ENCODE measurements around the gene ADAMTSL2.

ADAMTSL2 gene

DNA sequence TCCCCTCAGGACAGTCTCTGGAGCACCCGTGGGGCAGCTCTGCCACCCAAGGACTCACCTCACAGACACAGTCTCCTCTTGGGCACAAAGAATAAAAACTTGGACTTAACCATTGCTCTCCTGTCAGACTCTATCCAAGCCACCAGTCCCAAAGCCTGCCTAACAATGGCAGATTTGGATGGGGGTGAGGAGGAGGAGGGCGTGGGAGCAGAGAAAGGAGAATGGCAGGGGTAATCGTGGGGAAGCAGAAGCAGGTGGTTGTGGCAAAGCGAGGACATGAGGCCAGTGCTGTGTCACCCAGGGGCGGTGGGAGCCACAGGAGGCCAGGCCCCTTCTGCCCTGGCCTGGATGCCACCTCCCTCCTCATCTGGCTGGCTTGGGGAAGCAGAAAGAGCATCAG is 80.2 kb downstream of the ADAMTSL2 start:
- TF ChIP-seq GATA2 (IDR thresholded peaks at IDR 0.05; ENCODE audit: low read depth, low read length) (no peak), GATA3 (IDR thresholded peaks at IDR 0.05; ENCODE audit: low read depth, low read length) (no peak)

- TF ChIP-seq GATA3 (IDR thresholded peaks at IDR 0.05; ENCODE audit: low read depth, low read length) = no peak
- TF ChIP-seq GATA2 (IDR thresholded peaks at IDR 0.05; ENCODE audit: low read depth, low read length) = no peak
Measured at GRCh38 chr9:133615186-133615585, 80.7 kb downstream of the ADAMTSL2 start.

- TF ChIP-seq GATA2 (IDR thresholded peaks at IDR 0.05; ENCODE audit: low read depth, low read length) = no peak
- no peak for TF ChIP-seq GATA3 (IDR thresholded peaks at IDR 0.05; ENCODE audit: low read depth, low read length)
Measured at GRCh38 chr9:133615606-133616188, 81.2 kb downstream of the ADAMTSL2 start.

DNA sequence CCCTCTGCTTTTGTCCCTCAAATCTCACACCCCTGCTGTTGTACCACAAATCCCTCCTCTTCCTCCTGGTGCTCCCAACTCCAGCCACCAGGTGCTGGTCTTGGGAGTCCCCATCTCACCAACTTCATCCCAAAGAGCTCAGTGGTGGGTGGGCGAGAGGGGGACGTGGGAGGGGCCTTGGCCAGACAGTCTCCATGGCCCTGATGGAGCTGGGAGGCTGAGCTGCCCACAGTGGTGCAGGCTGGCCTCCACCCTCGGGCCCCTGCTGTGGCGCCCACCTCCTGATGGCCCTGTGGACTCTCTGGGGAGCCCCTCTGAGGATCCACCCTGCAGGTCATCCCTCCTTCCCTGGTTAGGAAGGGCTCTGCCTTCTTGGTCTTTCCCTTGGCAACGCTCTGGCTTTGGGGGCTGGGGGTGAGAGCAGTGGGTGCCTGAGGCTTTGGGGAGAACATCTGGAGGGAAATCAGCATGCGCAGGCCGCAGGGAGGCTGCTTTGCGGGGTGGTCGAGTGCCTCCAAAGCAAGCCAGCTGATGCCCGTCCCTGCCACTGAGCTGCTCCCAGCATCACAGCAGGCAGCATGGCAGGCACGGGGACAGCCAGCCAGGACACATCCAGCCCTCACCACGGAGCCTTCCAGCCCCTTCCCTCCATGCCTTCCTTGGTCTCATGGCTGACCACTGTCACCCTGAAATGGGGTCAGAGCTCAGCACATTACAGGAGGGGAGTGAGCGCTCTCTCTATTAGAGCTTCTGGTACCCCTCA is 82.3 kb downstream of the ADAMTSL2 start:
- TF ChIP-seq GATA2 (IDR thresholded peaks at IDR 0.05; ENCODE audit: low read depth, low read length) = no peak
- no peak for TF ChIP-seq GATA3 (IDR thresholded peaks at IDR 0.05; ENCODE audit: low read depth, low read length)

DNA sequence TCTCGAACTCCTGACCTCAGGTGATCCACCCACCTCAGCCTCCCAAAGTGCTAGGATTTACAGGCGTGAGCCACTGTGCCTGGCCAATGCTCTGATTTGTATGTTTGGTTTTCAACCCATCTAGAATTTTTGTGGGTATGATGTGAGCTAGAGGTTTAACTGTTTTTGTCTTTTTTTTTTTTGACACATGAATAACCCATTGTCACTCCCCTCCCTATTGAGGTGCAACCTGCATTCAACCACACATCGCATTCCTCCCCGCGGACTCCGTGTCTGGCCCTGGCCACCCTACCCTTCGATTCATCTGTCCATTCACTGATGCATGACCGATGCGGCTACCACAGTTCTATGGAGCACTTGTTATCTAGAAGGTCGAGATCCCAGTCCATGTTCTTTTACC is 84.2 kb downstream of the ADAMTSL2 start:
- TF ChIP-seq GATA3 (IDR thresholded peaks at IDR 0.05; ENCODE audit: low read depth, low read length) (no peak), GATA2 (IDR thresholded peaks at IDR 0.05; ENCODE audit: low read depth, low read length) (no peak)

- TF ChIP-seq GATA3 (IDR thresholded peaks at IDR 0.05; ENCODE audit: low read depth, low read length) (no peak), GATA2 (IDR thresholded peaks at IDR 0.05; ENCODE audit: low read depth, low read length) (no peak)
Measured at GRCh38 chr9:133619791-133620190, 85.3 kb downstream of the ADAMTSL2 start.

- TF ChIP-seq GATA2 (IDR thresholded peaks at IDR 0.05; ENCODE audit: low read depth, low read length) = no peak
- no peak for TF ChIP-seq GATA3 (IDR thresholded peaks at IDR 0.05; ENCODE audit: low read depth, low read length)
Measured at GRCh38 chr9:133621725-133622267, 87.3 kb downstream of the ADAMTSL2 start.

DNA sequence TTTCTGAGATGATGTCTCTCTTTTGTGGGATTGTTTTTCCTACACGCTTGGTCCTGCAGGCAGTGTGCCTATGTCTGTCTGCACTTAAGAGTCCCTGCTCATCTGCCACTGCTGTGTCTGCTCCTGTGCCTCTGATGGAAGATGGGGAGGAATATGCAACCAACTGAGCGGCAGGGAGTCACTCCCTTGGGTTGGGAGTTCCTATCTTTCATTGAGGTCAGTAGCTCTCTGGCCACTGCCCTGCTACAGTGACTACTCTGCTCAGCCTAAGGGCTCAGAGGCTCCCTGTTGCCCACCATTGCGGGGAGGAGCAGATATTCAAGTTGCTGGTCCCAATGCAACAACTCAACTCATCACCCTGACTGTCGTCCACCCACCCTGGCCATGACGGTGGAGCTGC is 88.1 kb downstream of the ADAMTSL2 start:
- TF ChIP-seq GATA3 (IDR thresholded peaks at IDR 0.05; ENCODE audit: low read depth, low read length) (no peak), GATA2 (IDR thresholded peaks at IDR 0.05; ENCODE audit: low read depth, low read length) (peak; percentile 11; the same call in 1 of the 2 replicates)

Data from SH-SY5Y (cell line).